ENCODE measurements around the gene DCTN5. TPM values are rescaled to one million over a fixed set of nuclear protein-coding genes. Genes with fewer than 3 reads are reported as not detected.

The DCTN5 gene
- total RNA-seq, 5 donors from 2014 or later (not counting 1 experiment from before 2014, with no cell fraction given), result 49.8 to 68.7 (median 59.9) TPM

Other genes with a start within 250 kb of the DCTN5 start
- 10 to 100 TPM; 15.8 to 23.2 (median 22.4) TPM for gene COG7, start 188.3 kb upstream of the DCTN5 start, total RNA-seq
- 100 to 1,000 TPM in 2 of 5 donors, 10 to 100 TPM in 3; 84.0 to 146 (median 99.6) TPM for gene GGA2, start 131.0 kb upstream of the DCTN5 start, total RNA-seq
- gene EARS2, start 84.1 kb upstream of the DCTN5 start, total RNA-seq, result 10 to 100 TPM; 10.8 to 19.4 (median 15.9) TPM
- 10 to 100 TPM; 43.6 to 49.1 (median 46.3) TPM for gene UBFD1, start 83.7 kb upstream of the DCTN5 start, total RNA-seq
- 10 to 100 TPM; 24.2 to 44.3 (median 41.0) TPM for gene NDUFAB1, start 45.1 kb upstream of the DCTN5 start, total RNA-seq
- 10 to 100 TPM in 4 of 5 donors, 1 to 10 TPM in 1; 7.9 to 13.1 (median 12.5) TPM for gene PALB2, start 156 bp upstream of the DCTN5 start, total RNA-seq
- gene PLK1, start 37.4 kb downstream of the DCTN5 start, total RNA-seq, result 1 to 10 TPM; 1.5 to 4.6 (median 3.7) TPM
- gene ERN2, start 71.8 kb downstream of the DCTN5 start, total RNA-seq, result under 1 TPM in 2 of 5 donors, not detected in 3; 0.10 to 0.38 TPM
- not detected for gene CHP2, start 113.6 kb downstream of the DCTN5 start, total RNA-seq
- 100 to 1,000 TPM in 4 of 5 donors, 10 to 100 TPM in 1; 84.7 to 114 (median 105) TPM for gene PRKCB, start 194.5 kb downstream of the DCTN5 start, total RNA-seq

Measured in T-cell (primary cell).